ENCODE measurements around the gene LXN. TPM values are rescaled to one million over a fixed set of nuclear protein-coding genes. Genes with fewer than 3 reads are reported as not detected.

The LXN gene
- total RNA-seq, 1 donor from 2014 or later, result 24.9 TPM

- intact Hi-C loops (cut with DNase I), result no loop called here
- DNase-seq (ENCODE audit: low spot score) (no peak), ATAC-seq (no peak)
These were observed 7.1 kb upstream of the LXN start for GRCh38 chr3:158679547-158680000.

GRCh38 chr3:158678687-158679086 lies 6.2 kb upstream of the LXN start:
- no peak for DNase-seq (ENCODE audit: low spot score)
- intact Hi-C loops (cut with DNase I), result no loop called here

DNA sequence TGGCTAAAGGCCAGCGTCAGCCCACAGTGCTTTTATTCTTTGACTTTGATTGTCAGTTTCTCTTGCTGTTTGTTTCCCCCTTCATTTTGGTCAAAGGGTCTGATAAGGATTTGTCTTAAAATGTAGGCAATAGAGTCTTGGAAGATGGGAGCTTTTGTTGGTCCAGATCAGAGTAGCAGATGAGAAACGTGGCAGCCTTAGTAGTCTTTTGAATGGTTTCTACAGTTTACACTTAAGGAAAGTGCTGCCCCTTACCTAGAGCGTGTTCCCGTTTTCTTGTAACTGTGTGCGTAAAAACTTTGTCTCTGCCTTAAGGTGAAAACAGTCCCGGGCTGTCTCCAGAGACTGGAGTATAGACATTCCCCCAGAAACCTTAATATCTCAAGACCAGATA lies 630 bp downstream of the LXN start:
- intact Hi-C loops (cut with DNase I), result no loop called here
- ATAC-seq, result peak; percentile 29

More at GRCh38 chr3:158678687-158679086, 6.2 kb upstream of the LXN start:
- no peak for ATAC-seq

GRCh38 chr3:158668506-158668905 lies 3.9 kb downstream of the LXN start:
- intact Hi-C loops (cut with DNase I), result no loop called here
- ATAC-seq (peak; percentile 74), DNase-seq (ENCODE audit: low spot score) (no peak)

More for the DNA sequence above, 630 bp downstream of the LXN start:
- no peak for DNase-seq (ENCODE audit: low spot score)

DNA sequence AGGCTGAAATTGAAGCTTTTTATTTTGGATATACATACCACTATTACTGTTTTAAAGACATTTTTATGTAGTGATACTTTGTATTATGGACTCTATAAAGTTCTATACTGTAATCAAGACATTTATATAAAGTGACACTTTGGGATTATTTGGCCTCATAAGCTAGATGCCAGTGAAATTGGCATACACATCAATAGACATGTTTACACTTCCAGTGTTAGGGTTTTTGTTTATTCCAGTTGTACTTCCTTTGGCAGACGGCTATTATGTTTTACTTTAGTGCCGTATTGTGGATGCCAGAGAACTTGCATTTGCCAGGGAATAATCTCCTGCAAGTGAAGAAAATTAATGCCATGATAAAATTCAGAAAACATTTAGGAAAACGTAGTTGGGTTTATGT lies 6.0 kb downstream of the LXN start:
- intact Hi-C loops (cut with DNase I), result no loop called here
- ATAC-seq, result no peak
- DNase-seq (ENCODE audit: low spot score), result no peak

DNA sequence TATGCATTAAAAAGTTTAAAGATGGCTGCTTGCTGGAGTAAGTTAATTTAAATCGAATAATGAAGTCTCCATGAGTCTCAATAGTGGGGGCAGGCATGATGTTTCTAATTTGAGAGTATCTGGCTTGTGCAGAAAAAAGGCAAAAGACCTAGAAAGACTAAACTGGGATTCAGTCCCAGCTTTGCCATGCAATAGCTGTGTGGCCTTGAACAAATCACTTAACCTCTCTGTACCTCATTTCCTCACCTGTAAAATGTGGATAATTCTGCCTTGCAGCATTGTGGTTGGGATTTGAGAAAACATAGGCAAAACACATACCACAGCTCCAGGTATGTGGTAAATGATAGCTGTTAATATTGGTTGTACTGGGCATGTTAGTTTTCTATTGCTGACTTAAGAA lies 8.6 kb downstream of the LXN start:
- intact Hi-C loops (cut with DNase I), result no loop called here
- DNase-seq (ENCODE audit: low spot score) (no peak), ATAC-seq (no peak)

DNA sequence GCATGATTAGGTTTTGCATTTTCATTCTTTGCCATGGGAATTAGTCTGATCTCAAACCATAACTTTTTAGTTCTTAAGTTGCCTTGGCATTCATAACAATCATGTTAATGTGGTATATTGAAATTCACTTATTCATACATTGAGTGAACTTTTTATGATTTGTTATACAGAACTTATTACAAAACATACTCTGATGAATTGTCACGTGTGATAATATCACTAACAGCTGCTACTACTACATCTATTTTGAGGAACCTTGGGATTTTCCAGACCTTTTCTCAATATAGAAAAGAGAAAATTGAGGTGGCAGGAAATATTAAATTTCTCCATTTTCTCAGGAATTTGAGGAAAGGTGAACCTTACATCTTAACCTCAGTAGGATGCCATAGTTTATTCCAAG lies 9.2 kb downstream of the LXN start:
- DNase-seq (ENCODE audit: low spot score) (no peak), ATAC-seq (no peak)
- intact Hi-C loops (cut with DNase I), result no loop called here

DNA sequence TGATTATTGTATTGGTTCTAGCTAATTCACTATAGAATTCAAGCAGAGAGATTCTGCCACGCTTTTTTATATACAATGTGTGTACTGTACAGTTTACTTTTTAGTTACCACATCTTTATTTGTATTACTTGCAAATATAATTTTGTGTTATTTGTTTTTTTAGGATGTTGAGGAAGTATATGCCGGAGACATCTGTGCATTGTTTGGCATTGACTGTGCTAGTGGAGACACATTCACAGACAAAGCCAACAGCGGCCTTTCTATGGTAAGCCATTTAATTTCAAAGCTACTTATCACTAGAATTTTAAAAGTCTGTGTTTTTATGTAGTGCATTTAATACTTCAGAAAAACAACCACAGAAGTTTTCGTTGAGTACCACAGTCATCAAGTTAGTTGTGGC lies 11.7 kb downstream of the LXN start:
- no peak for DNase-seq (ENCODE audit: low spot score)
- intact Hi-C loops (cut with DNase I), result no loop called here
- no peak for ATAC-seq

DNA sequence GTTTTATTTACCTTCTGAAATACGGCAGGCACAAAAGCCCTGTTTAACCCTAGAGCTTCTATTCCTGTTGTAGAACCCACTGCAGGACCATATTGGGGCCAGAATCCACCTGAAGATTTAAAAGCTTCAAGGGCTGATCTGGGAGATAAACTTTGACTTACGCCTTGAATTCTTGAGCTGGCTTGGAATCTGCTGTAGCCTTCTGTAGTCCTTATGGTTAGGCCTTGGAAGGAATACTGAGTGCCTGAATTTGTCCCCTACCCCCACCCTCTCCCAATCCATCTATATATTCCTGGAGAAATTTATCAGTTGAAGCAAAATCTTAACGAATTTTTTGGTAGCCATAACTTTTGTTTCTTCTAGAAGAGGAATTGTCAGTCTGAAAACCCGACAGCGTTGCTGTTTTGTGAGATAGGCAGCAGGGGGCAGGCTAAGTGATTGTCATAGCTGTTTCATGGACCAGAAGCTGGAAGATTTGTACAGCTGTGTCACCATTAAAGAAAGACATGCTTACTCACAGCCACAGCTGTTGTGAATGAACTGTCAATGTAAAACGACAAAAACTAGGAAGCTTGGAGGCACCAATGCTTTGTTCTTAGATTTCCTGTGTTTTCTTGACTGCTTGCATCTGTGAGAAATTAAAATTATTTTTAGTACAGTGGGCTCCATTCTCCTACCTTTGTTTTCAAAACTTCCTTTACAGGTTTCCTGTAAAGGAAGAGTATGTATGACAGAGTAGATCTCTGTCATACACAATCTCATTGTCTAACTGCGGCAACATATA lies 12.8 kb downstream of the LXN start:
- intact Hi-C loops (cut with DNase I), result no loop called here
- peak; percentile 79 for ATAC-seq
- no peak for DNase-seq (ENCODE audit: low spot score)

- DNase-seq (ENCODE audit: low spot score) (no peak), ATAC-seq (no peak)
These were observed 13.6 kb downstream of the LXN start for GRCh38 chr3:158658889-158659288.

GRCh38 chr3:158652463-158652862 lies 20.0 kb downstream of the LXN start:
- intact Hi-C loops (cut with DNase I), result no loop called here

More at GRCh38 chr3:158658889-158659288, 13.6 kb downstream of the LXN start:
- intact Hi-C loops (cut with DNase I), result no loop called here

DNA sequence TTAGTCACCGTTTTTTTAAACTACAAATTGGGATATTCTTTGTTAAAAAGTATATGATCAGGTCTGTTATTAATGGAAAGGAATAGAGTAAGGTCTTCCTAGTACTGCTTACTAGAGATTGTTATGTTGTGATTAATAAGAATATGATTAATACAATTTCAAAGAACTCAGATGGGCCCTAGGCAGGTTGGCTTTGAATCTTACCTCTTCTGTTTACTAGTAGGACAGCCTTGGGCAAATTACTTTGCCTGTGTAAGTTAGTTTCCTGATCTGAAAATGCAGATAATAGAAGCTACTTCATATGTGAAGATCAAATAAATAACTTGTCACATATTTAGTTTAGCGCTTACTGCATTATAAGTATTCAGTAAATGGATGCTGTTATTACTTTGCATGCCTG lies 21.3 kb downstream of the LXN start:
- ATAC-seq (no peak), DNase-seq (ENCODE audit: low spot score) (no peak)
- intact Hi-C loops (cut with DNase I), result no loop called here

More at GRCh38 chr3:158652463-158652862, 20.0 kb downstream of the LXN start:
- ATAC-seq (no peak), DNase-seq (ENCODE audit: low spot score) (no peak)

DNA sequence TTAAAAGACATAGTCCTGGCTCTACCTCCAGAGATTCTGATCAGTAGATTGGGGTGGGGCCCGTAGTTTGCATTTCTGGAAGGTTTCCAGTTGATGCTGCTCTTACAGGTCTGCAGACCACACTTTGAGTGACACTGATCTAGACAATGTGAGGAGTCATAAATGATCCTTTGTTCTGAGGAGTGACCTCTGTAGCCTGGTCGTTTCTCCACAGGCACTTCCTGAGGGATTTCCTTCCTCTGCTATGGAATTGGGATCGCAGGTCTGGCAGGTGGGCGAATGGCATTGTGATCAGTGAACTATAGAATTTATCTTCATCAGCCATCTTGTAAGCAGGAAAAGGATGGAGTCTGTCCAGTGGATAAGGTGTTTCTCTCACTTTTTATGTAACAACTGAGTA lies 22.7 kb downstream of the LXN start:
- ATAC-seq (no peak), DNase-seq (ENCODE audit: low spot score) (no peak)
- intact Hi-C loops (cut with DNase I), result no loop called here

GRCh38 chr3:158644345-158644908 lies 28.0 kb downstream of the LXN start, which contains the start of gene GFM1:
Gene GFM1, plus strand, starts transcription at chr3:158644527. Its CDS starts 108 bp downstream, at chr3:158644635.
- ATAC-seq, result peak; percentile 98
- peak; percentile 93 for DNase-seq (ENCODE audit: low spot score)
- intact Hi-C loops (cut with DNase I), result no loop called here

DNA sequence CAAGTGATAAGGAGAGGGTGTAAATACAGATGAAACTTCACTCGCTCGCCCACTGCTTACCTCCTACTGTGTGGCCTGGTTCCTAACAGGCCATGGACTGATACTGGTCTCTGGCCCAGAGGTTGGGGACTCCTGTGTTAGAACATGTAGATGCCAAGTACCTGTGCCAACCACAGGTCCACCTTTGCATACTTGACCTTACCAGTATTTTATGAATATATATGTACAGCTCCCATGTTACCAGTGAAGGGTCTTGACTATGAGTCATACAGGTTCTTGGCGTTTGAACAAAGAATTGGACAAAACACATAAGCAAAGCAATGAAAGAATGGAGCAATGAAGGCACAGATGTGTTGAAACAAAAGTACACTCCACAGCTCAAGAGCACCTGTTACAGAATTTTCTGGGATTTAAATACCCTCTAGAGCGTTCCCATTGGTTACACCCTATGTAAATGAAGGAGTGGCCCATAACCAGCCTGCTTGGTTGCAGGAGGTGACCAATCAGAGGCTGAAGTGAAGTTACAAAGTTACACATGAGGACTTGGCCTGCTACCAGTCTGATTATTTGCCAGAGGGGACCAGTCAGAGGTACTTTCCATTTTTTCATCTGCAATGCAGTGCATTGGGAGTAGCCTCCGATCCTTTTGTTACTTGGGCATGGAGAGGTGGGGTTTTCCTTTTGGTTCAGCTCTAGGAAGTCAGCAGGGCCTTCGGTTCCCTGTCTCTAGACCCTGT lies 29.8 kb downstream of the LXN start:
- ATAC-seq (no peak), DNase-seq (ENCODE audit: low spot score) (no peak)
- intact Hi-C loops (cut with DNase I), result no loop called here

- intact Hi-C loops (cut with DNase I), result no loop called here
- DNase-seq (ENCODE audit: low spot score) (no peak), ATAC-seq (no peak)
These were observed 30.4 kb downstream of the LXN start for GRCh38 chr3:158642005-158642404.

DNA sequence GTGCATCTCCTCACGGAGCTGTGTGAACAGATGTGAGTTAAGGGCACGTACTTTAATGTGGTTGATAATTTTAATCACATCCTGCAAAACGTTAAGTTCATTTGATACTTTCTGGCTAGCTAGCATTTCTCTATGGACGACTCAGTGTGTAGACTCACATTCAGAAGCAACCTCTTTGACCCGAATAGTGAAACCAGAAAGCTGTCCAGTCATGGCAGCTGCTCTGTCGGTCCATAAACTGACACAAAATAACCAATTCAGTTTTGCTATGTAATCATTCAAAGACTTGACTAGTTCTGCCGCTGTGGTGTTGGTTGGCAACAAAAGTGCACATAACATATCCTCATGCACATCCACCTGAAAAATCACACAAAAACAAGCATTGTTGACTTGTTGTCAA lies 31.8 kb downstream of the LXN start:
- intact Hi-C loops (cut with DNase I), result no loop called here
- ATAC-seq (no peak), DNase-seq (ENCODE audit: low spot score) (no peak)

- ATAC-seq, result no peak
- intact Hi-C loops (cut with DNase I), result no loop called here
- no peak for DNase-seq (ENCODE audit: low spot score)
These were observed 40.5 kb downstream of the LXN start for GRCh38 chr3:158631981-158632380.

- DNase-seq (ENCODE audit: low spot score) (no peak), ATAC-seq (no peak)
- intact Hi-C loops (cut with DNase I), result no loop called here
These were observed 46.6 kb downstream of the LXN start for GRCh38 chr3:158625881-158626280.
